ENCODE measurements around the gene RIPOR3.

- no peak for TF ChIP-seq CTCF (conservative IDR thresholded peaks at IDR 0.05; ENCODE audit: low read length)
- no peak for TF ChIP-seq EZH2phosphoT487 (IDR thresholded peaks at IDR 0.05; ENCODE audit: borderline replicate concordance, low read depth, low read length)
Measured at GRCh38 chr20:50695135-50695872, 4.0 kb upstream of the RIPOR3 start.

Data from OCI-LY7 (cell line).